ENCODE data around the gene FBXO47.
A peak's percentile ranks its signal among the peaks of the same experiment; 100 is the strongest.
"Not testable (repeated sequence)": the region's sequence is repeated elsewhere in the genome, so short reads cannot be mapped to it uniquely, and the experiment has no call there.

The FBXO47 gene

GRCh38 chr17:38917259-38917658 lies 49.9 kb downstream of the FBXO47 start:
- peak; percentile 8 for TF ChIP-seq CTCF (IDR thresholded peaks at IDR 0.05; ENCODE audit: low read depth, low read length)
- H3K4me3 ChIP-seq (ENCODE audit: low read depth, low read length): no peak overlapping the region
- no peak for DNase-seq (ENCODE audit: low read depth, low spot score)
- in situ Hi-C loops (cut with HindIII; ENCODE audit: low sequenced_read_pairs): no loop called here

- no peak overlapping the region for H3K4me3 ChIP-seq (ENCODE audit: low read depth, low read length)
- in situ Hi-C loops (cut with HindIII; ENCODE audit: low sequenced_read_pairs): no loop called here
- DNase-seq (ENCODE audit: low read depth, low spot score): no peak
- no peak for TF ChIP-seq CTCF (IDR thresholded peaks at IDR 0.05; ENCODE audit: low read depth, low read length)
Measured at GRCh38 chr17:38916771-38917170, 50.4 kb downstream of the FBXO47 start.

- no peak for TF ChIP-seq CTCF (IDR thresholded peaks at IDR 0.05; ENCODE audit: low read depth, low read length)
Measured at GRCh38 chr17:38915639-38915995, 51.6 kb downstream of the FBXO47 start.

GRCh38 chr17:38914741-38915638 lies 52.2 kb downstream of the FBXO47 start:
- DNase-seq (ENCODE audit: low read depth, low spot score): no peak

More at GRCh38 chr17:38915639-38915995, 51.6 kb downstream of the FBXO47 start:
- DNase-seq (ENCODE audit: low read depth, low spot score): no peak
- H3K4me3 ChIP-seq (ENCODE audit: low read depth, low read length): no peak overlapping the region
- in situ Hi-C loops (cut with HindIII; ENCODE audit: low sequenced_read_pairs): no loop called here

GRCh38 chr17:38912221-38912813 lies 54.9 kb downstream of the FBXO47 start:
- in situ Hi-C loops (cut with HindIII; ENCODE audit: low sequenced_read_pairs): no loop called here
- no peak for TF ChIP-seq CTCF (IDR thresholded peaks at IDR 0.05; ENCODE audit: low read depth, low read length)
- no peak for DNase-seq (ENCODE audit: low read depth, low spot score)
- H3K4me3 ChIP-seq (ENCODE audit: low read depth, low read length): no peak overlapping the region

More at GRCh38 chr17:38914741-38915638, 52.2 kb downstream of the FBXO47 start:
- H3K4me3 ChIP-seq (ENCODE audit: low read depth, low read length): no peak overlapping the region
- no peak for TF ChIP-seq CTCF (IDR thresholded peaks at IDR 0.05; ENCODE audit: low read depth, low read length)
- in situ Hi-C loops (cut with HindIII; ENCODE audit: low sequenced_read_pairs): no loop called here

- H3K4me3 ChIP-seq (ENCODE audit: low read depth, low read length); DNase-seq (ENCODE audit: low read depth, low spot score); in situ Hi-C loops (cut with HindIII; ENCODE audit: low sequenced_read_pairs): not testable (repeated sequence)
Measured at GRCh38 chr17:38911731-38912081, 55.5 kb downstream of the FBXO47 start.

- DNase-seq (ENCODE audit: low read depth, low spot score): no peak
- in situ Hi-C loops (cut with HindIII; ENCODE audit: low sequenced_read_pairs): no loop called here
- H3K4me3 ChIP-seq (ENCODE audit: low read depth, low read length): no peak overlapping the region
- TF ChIP-seq CTCF (IDR thresholded peaks at IDR 0.05; ENCODE audit: low read depth, low read length): no peak
Measured at GRCh38 chr17:38911081-38911730, 56.0 kb downstream of the FBXO47 start.

Measured in astrocyte of the spinal cord (primary cell).